Measurements from ENCODE around the gene ENKUR. TPM values are rescaled to one million over a fixed set of nuclear protein-coding genes. Genes with fewer than 3 reads are reported as not detected.

Gene ENKUR
- total RNA-seq, 1 experiment from 2014 or later = 0.77 TPM

- Histone ChIP-seq H3K27me3 (replicated peaks; ENCODE audit: control insufficient read depth, insufficient read depth, low read length) (no peaks in the 10 kb centered on the region), H3K4me1 (peaks cover 20% of the 10 kb centered on the region), H3K4me3 (ENCODE audit: low read depth, low read length) (no peak overlapping the region), H3K9me3 (no peaks in the 10 kb centered on the region), H3K36me3 (ENCODE audit: control insufficient read depth, insufficient read depth, low read length) (no peaks in the 10 kb centered on the region)
- no peaks in the 10 kb centered on the region for H3K36me3 Mint-ChIP-seq (ENCODE audit: insufficient read depth, unreplicated experiment)
- peak overlapping the region; percentile 27 for H3K4me3 Mint-ChIP-seq (ENCODE audit: unreplicated experiment)
- BruUV-seq (replicated peaks) = no TSS peak
- DNase-seq = peak in 1 of 2 experiments; percentile 61
- peak overlapping the region; percentile 58 for H3K27ac Mint-ChIP-seq (ENCODE audit: unreplicated experiment)
- intact Hi-C loops (cut with micrococcal nuclease; ENCODE audit: unreplicated experiment) = loop anchor here (1.0 to 2.0 kb wide), 2 partner anchors 10 to 54 kb away; partner anchors contain the start of genes ENKUR and THNSL1
- TF ChIP-seq CTCF (IDR thresholded peaks at IDR 0.05; ENCODE audit: insufficient read depth in 1 of 2, low read depth in 1 of 2, low read length in 1 of 2, severe bottlenecking in 1 of 2, unreplicated experiment in 1 of 2) = no peak
- peaks cover 11% of the 10 kb centered on the region for H3K4me1 Mint-ChIP-seq (ENCODE audit: low read depth, unreplicated experiment)
- ChIA-PET POLR2A (interaction anchor here (1.0 kb wide), 1 partner anchor 10 kb away, joined by 6 read pairs; no protein-coding TSS in a partner anchor), CTCF (interaction anchor here (0.6 to 0.9 kb wide), 2 partner anchors 11 to 30 kb away, joined by 3 read pairs; no protein-coding TSS in a partner anchor)
- no peaks in the 10 kb centered on the region for H3K9me3 Mint-ChIP-seq (ENCODE audit: unreplicated experiment)
- no peaks in the 10 kb centered on the region for H3K27me3 Mint-ChIP-seq (ENCODE audit: insufficient read depth, unreplicated experiment)
Observed at GRCh38 chr10:24962995-24963394, 53.0 kb downstream of the ENKUR start.

GRCh38 chr10:24961582-24961981 is 54.4 kb downstream of the ENKUR start:
- H3K27me3 Mint-ChIP-seq (ENCODE audit: insufficient read depth, unreplicated experiment) = no peaks in the 10 kb centered on the region
- no peak for TF ChIP-seq CTCF (IDR thresholded peaks at IDR 0.05; ENCODE audit: insufficient read depth in 1 of 2, low read depth in 1 of 2, low read length in 1 of 2, severe bottlenecking in 1 of 2, unreplicated experiment in 1 of 2)
- H3K4me1 Mint-ChIP-seq (ENCODE audit: low read depth, unreplicated experiment) = peaks cover 11% of the 10 kb centered on the region
- H3K4me3 Mint-ChIP-seq (ENCODE audit: unreplicated experiment) = no peak overlapping the region
- H3K9me3 Mint-ChIP-seq (ENCODE audit: unreplicated experiment) = no peaks in the 10 kb centered on the region
- no peak overlapping the region for H3K27ac Mint-ChIP-seq (ENCODE audit: unreplicated experiment)
- H3K4me1 ChIP-seq = peaks cover 20% of the 10 kb centered on the region
- ChIA-PET CTCF (interaction anchor here (0.6 kb wide), 1 partner anchor 11 kb away, joined by 3 read pairs; no protein-coding TSS in a partner anchor), POLR2A (no interaction called here)
- H3K36me3 Mint-ChIP-seq (ENCODE audit: insufficient read depth, unreplicated experiment) = no peaks in the 10 kb centered on the region
- H3K4me3 ChIP-seq (ENCODE audit: low read depth, low read length) = no peak overlapping the region
- no peak for DNase-seq
- H3K36me3 ChIP-seq (ENCODE audit: control insufficient read depth, insufficient read depth, low read length) = no peaks in the 10 kb centered on the region
- no peaks in the 10 kb centered on the region for H3K9me3 ChIP-seq
- intact Hi-C loops (cut with micrococcal nuclease; ENCODE audit: unreplicated experiment) = no loop called here
- no TSS peak for BruUV-seq (replicated peaks)
- H3K27me3 ChIP-seq (replicated peaks; ENCODE audit: control insufficient read depth, insufficient read depth, low read length) = no peaks in the 10 kb centered on the region

- no peaks in the 10 kb centered on the region for H3K27me3 Mint-ChIP-seq (ENCODE audit: insufficient read depth, unreplicated experiment)
- intact Hi-C loops (cut with micrococcal nuclease; ENCODE audit: unreplicated experiment) = no loop called here
- H3K4me1 Mint-ChIP-seq (ENCODE audit: low read depth, unreplicated experiment) = peaks cover 11% of the 10 kb centered on the region
- POLR2A ChIA-PET = no interaction called here
- H3K9me3 Mint-ChIP-seq (ENCODE audit: unreplicated experiment) = no peaks in the 10 kb centered on the region
- Histone ChIP-seq H3K9me3 (no peaks in the 10 kb centered on the region), H3K4me3 (ENCODE audit: low read depth, low read length) (no peak overlapping the region), H3K36me3 (ENCODE audit: control insufficient read depth, insufficient read depth, low read length) (no peaks in the 10 kb centered on the region), H3K27me3 (replicated peaks; ENCODE audit: control insufficient read depth, insufficient read depth, low read length) (no peaks in the 10 kb centered on the region), H3K4me1 (peaks cover 20% of the 10 kb centered on the region)
- H3K36me3 Mint-ChIP-seq (ENCODE audit: insufficient read depth, unreplicated experiment) = no peaks in the 10 kb centered on the region
- DNase-seq = no peak
- no peak overlapping the region for H3K27ac Mint-ChIP-seq (ENCODE audit: unreplicated experiment)
- no TSS peak for BruUV-seq (replicated peaks)
- CTCF ChIA-PET = no interaction called here
- H3K4me3 Mint-ChIP-seq (ENCODE audit: unreplicated experiment) = no peak overlapping the region
- TF ChIP-seq CTCF (IDR thresholded peaks at IDR 0.05; ENCODE audit: insufficient read depth in 1 of 2, low read depth in 1 of 2, low read length in 1 of 2, severe bottlenecking in 1 of 2, unreplicated experiment in 1 of 2) = no peak
Observed at GRCh38 chr10:24959382-24959730, 56.6 kb downstream of the ENKUR start.

Data from Caco-2 (cell line).